ENCODE measurements around the gene NCOA6. TPM values are rescaled to one million over a fixed set of nuclear protein-coding genes. Genes with fewer than 3 reads are reported as not detected.

Gene NCOA6
- total RNA-seq, 2 experiments from 2014 or later: 15.7 to 17.2 TPM

DNA sequence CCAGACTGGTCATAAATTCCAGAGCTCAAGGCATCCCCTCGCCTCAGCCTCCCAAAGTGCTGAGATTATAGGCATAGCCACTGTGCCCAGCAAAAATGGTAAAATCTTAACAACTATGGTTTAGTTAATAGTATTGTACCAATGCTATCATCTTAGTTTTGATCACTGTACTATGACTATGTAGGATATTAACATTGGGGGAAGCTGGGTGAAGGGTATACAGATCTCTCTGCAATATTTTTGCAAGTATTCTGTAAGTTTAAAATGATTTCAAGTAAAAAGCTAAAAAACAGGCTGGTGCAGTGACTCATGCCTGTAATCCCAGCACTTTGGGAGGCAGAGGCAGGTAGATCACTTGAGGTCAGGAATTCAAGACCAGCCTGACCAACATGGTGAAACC lies 156.4 kb downstream of the NCOA6 start:
- no peaks in the 10 kb centered on the region for H3K27me3 Mint-ChIP-seq
- DNase-seq: no peak
- ATAC-seq: no peak
- intact Hi-C loops (cut with micrococcal nuclease): no loop called here
- TF ChIP-seq, protein P1, sequence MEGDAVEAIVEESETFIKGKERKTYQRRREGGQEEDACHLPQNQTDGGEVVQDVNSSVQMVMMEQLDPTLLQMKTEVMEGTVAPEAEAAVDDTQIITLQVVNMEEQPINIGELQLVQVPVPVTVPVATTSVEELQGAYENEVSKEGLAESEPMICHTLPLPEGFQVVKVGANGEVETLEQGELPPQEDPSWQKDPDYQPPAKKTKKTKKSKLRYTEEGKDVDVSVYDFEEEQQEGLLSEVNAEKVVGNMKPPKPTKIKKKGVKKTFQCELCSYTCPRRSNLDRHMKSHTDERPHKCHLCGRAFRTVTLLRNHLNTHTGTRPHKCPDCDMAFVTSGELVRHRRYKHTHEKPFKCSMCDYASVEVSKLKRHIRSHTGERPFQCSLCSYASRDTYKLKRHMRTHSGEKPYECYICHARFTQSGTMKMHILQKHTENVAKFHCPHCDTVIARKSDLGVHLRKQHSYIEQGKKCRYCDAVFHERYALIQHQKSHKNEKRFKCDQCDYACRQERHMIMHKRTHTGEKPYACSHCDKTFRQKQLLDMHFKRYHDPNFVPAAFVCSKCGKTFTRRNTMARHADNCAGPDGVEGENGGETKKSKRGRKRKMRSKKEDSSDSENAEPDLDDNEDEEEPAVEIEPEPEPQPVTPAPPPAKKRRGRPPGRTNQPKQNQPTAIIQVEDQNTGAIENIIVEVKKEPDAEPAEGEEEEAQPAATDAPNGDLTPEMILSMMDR (IDR thresholded peaks at IDR 0.05): no peak
- no peak overlapping the region for H3K4me3 Mint-ChIP-seq
- H3K4me1 Mint-ChIP-seq (ENCODE audit: low read depth): peaks cover 5% of the 10 kb centered on the region
- no peaks in the 10 kb centered on the region for H3K9me3 Mint-ChIP-seq
- peaks cover 11% of the 10 kb centered on the region for H3K36me3 Mint-ChIP-seq (ENCODE audit: low read depth)
- no peak overlapping the region for H3K27ac Mint-ChIP-seq
- POLR2A ChIA-PET: no interaction called here
- CTCF ChIA-PET: interaction anchor here (0.7 to 1.9 kb wide), 2 partner anchors 12 to 1196 kb away, joined by 3 to 4 read pairs; no protein-coding TSS in a partner anchor

Other genes starting within 250 kb of the NCOA6 start
- 10 to 100 TPM; 19.4 to 20.9 TPM for gene PIGU, start 148.6 kb downstream of the NCOA6 start, total RNA-seq
- 1 to 10 TPM; 4.0 to 4.6 TPM for gene TP53INP2, start 121.3 kb downstream of the NCOA6 start, total RNA-seq
- 10 to 100 TPM; 13.2 to 14.2 TPM for gene GGT7, start 47.2 kb upstream of the NCOA6 start, total RNA-seq
- 10 to 100 TPM; 14.2 to 14.3 TPM for gene ACSS2, start 51.0 kb upstream of the NCOA6 start, total RNA-seq
- 10 to 100 TPM; 50.9 to 52.7 TPM for gene GSS, start 130.2 kb upstream of the NCOA6 start, total RNA-seq
- under 1 TPM; 0.22 to 0.38 TPM for gene MYH7B, start 130.2 kb upstream of the NCOA6 start, total RNA-seq

Measured in activated CD8-positive, alpha-beta T cell treated with anti-CD3 and anti-CD28 coated beads for 36 hours (primary cell).